Pancreas (tissue), 10 donors: ENCODE results near the gene PLA2G2C. TPM values are rescaled to one million over a fixed set of nuclear protein-coding genes. Genes with fewer than 3 reads are reported as not detected.
A peak's percentile ranks its signal among the peaks of the same experiment; 100 is the strongest.
"Not testable (repeated sequence)": the region's sequence is repeated elsewhere in the genome, so short reads cannot be mapped to it uniquely, and the experiment has no call there.

Source experiments
- ATAC-seq, 4 donors: fragments of 200-7000 bp; cut with Tn5 transposase; one replicate each; pipeline versions ENCODE4 v1.8.0 to v1.9.1; 2020; ENCODE audit warnings: mild to moderate bottlenecking in 4 of 4, moderate library complexity in 4 of 4
- DNase-seq, 6 donors: peaks; one replicate each; pipeline ENCODE4 v3.0.0-alpha.2; 2020
- FAIRE-seq: peaks from 2 replicates; lab custom pipeline; 2012; peaks lifted over from hg19 to GRCh38; lab: Jason Lieb, UNC
- H3K27ac ChIP-seq, 4 donors: fragments of 200-600 bp; sonication (generic); 1 replicate in 3 of 4; 2 replicates in 1 of 4; pipeline versions ENCODE4 v1.5.0 to v1.8.0; 2020
- H3K27me3 ChIP-seq, 4 donors: fragments of 200-600 bp; one replicate each; pipeline ENCODE4 v1.8.0; 2021
- H3K36me3 ChIP-seq, 3 donors: fragments of 200-600 bp; sonication (generic) in 1 of 3; one replicate each; pipeline versions ENCODE4 v1.5.0 to v1.8.0; 2020 to 2021
- H3K4me1 ChIP-seq, 3 donors: fragments of 200-600 bp; one replicate each; pipeline ENCODE4 v1.8.0; 2021
- H3K4me3 ChIP-seq, 4 donors: fragments of 200-600 bp; sonication (generic) in 2 of 4; one replicate each; pipeline versions ENCODE4 v1.5.0 to v1.8.0; 2020 to 2021
- H3K9me3 ChIP-seq, 4 donors: fragments of 200-600 bp; one replicate each; pipeline ENCODE4 v1.8.0; 2021
- WGBS, 2 donors: extraction: QIAGEN DNeasy Blood & Tissue Kit; methylation state at CpG; one replicate each; pipeline ENCODE4 v1.1.7; 2013; 5-methylcytosine and 5-hydroxymethylcytosine counted together
- intact Hi-C, 3 donors: fragments of 100-400 bp; cut with DNase I; formaldehyde crosslinking; loops; one replicate each; pipeline versions ENCODE4 v1.11.1 to v1.14.2; 2022
- polyA plus RNA-seq, 2 donors: library from polyadenylated mRNA; stranded (reverse); fragments of 200-250 nt; gene quantifications; one replicate each; pipeline ENCODE4 v1.2.3, GENCODE V29; 2013
- total RNA-seq, 6 donors: library from RNA; stranded (reverse); fragmentation: NEBNext Ultra II Directional in 4 of 6; extraction: Animal tissue kit (Norgen Biotek cat#: 25700) in 4 of 6; gene quantifications; one replicate each; pipeline versions ENCODE4 v1.2.1 to v1.2.4, GENCODE V29; 2021 to 2023
- TF ChIP-seq, protein P1 (sequence below), 4 donors: fragments of 200-600 bp; sonication (generic) in 3 of 4; IDR thresholded peaks; one replicate each; pipeline versions ENCODE4 v1.5.0 to v1.8.0; 2021; ENCODE audit warnings: antibody characterized with exemption in 4 of 4
- donor health status: healthy with polysubstance abuse.
- donor health status: DM: no; HTN: no; CAD: no; lungs with moderate emphysema.
- donor health status: DM: no; HTN: no; CAD: no.
- donor health status: control.
- donor health status: control.
- donor health status: Bipolar disorder and iron deficiency.
- donor health status: DM: yes; HTN: yes; CAD: no.
- donor health status: DM: no; HTN: no; CAD: no.
- donor health status: DM: no; HTN: no; CAD: no.
- donor health status: DM: yes; HTN: yes; CAD: no.

Gene PLA2G2C, protein sequence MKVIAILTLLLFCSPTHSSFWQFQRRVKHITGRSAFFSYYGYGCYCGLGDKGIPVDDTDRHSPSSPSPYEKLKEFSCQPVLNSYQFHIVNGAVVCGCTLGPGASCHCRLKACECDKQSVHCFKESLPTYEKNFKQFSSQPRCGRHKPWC
- total RNA-seq, result not detected
- not detected for polyA plus RNA-seq

DNA sequence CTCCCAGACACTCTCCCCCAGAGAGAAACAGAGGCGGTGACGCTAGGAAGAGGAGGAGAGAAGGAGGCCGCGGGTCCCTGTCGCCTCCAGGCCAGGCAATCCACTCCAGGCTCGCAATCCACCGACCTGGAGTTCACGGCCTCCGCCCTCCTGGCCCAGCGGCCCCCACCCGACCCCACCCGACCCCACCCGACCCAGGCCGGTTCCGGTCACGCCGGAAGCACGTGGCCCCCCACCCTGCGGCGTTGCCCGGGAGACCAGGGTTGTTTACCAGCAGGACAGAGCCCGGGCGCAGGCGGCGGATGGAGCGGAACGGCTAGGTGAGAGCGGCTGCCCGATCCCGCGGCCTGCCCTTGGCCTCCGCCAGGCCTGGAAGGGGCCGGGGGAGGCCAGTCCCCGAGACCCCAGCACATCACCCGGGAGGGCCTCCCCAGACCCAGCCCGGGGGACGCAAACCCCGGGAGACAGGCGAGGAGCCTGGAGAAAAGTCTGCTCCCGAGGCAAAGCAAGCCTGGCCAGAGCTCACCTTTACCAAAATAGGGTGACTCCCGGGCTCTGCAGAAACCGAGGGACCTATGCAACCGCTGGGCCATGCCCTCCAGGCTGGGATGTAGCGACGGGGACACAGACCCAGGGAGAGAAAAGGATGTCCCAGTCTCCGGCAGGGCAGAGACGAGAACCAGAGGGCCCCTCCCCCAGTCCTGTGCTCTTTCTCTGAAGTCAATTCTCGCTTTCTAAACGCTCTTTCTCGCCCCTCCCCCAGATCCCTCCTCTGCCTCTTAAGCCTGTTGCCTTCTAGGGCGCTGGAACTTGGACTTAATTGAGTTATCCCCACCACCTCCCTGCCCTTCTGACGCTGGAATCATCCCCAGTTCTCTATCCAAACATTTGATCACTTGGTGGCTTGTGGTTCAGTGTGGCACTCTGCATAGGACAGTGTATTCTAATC, at the start of gene PLA2G2C, which contains the start of gene UBXN10:
Gene PLA2G2C, minus strand, starts transcription at position 685 of the 949 bp plus-strand sequence. CDS start 9,155 bp downstream, outside the sequence.
Gene UBXN10, plus strand, starts transcription at position 263 of the 949 bp plus-strand sequence. CDS start 4,466 bp downstream, outside the sequence.
- no peak within 1 kb of the TSS for H3K27ac ChIP-seq
- peaks cover 0 to 3% (median 0%) of the 10 kb centered on the region in 3 donors for H3K4me1 ChIP-seq
- DNase-seq (peak; percentile 36 to 83 (median 54)), FAIRE-seq (no peak), ATAC-seq (peak; percentile 79 to 86 (median 84))
- H3K36me3 ChIP-seq, result no peaks in the 10 kb centered on the region
- intact Hi-C loops, result no loop called here
- H3K27me3 ChIP-seq, result no peaks in the 10 kb centered on the region
- no peaks in the 10 kb centered on the region for H3K9me3 ChIP-seq
- H3K4me3 ChIP-seq, result peak within 1 kb of the TSS; percentile 18 to 43 (median 28)
- TF ChIP-seq, protein P1, sequence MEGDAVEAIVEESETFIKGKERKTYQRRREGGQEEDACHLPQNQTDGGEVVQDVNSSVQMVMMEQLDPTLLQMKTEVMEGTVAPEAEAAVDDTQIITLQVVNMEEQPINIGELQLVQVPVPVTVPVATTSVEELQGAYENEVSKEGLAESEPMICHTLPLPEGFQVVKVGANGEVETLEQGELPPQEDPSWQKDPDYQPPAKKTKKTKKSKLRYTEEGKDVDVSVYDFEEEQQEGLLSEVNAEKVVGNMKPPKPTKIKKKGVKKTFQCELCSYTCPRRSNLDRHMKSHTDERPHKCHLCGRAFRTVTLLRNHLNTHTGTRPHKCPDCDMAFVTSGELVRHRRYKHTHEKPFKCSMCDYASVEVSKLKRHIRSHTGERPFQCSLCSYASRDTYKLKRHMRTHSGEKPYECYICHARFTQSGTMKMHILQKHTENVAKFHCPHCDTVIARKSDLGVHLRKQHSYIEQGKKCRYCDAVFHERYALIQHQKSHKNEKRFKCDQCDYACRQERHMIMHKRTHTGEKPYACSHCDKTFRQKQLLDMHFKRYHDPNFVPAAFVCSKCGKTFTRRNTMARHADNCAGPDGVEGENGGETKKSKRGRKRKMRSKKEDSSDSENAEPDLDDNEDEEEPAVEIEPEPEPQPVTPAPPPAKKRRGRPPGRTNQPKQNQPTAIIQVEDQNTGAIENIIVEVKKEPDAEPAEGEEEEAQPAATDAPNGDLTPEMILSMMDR (IDR thresholded peaks at IDR 0.05), result no peak
- WGBS, 2 donors, result 2 to 4% methylated on average over 43 to 52 of the region's 52 CpGs

DNA sequence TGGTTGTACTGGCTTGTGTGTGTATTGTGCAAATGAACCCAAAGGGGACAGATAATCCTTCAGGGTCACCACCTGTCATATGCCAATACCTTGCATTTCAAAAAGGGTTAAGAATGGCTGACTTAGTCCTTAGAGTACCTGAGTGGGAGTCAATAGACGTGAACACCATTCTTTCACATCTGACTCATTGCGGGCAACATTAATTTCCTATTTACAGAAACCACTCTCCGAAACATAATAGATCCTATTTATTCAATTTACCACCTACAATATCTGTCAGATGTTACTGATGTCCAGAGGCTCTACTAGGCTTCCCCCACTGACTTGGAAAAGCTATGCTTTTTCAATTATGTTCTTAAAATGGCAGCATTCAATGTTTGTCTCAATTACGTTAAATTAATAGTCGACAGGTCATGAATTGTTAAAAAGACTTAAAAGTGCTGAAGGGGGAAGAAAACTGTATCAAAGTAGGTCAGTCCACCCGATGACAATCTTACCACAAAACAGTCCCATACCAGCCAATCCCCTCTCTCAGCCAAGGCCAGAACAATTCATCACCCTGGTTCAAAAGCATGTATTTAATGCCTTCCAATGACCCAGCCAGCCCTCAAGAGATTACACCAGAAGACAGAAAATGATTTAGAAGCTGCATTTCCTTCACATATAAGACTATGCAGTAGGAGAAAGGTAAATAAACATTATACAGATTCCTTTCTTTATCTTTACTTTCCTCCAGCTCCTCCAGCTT, 48.6 kb upstream of the PLA2G2C start:
- Histone ChIP-seq H3K4me1 (no peaks in the 10 kb centered on the region), H3K4me3 (no peak overlapping the region), H3K27me3 (peaks cover 0 to 6% (median 1%) of the 10 kb centered on the region in 4 donors), H3K36me3 (no peaks in the 10 kb centered on the region), H3K27ac (no peak overlapping the region), H3K9me3 (no peaks in the 10 kb centered on the region)
- no peak for DNase-seq
- intact Hi-C loops, result no loop called here
- ATAC-seq, result no peak
- 57 to 69% methylated on average over 6 of the region's 6 CpGs for WGBS, 2 donors
- FAIRE-seq, result no peak
- TF ChIP-seq, protein P1 (IDR thresholded peaks at IDR 0.05), result no peak

DNA sequence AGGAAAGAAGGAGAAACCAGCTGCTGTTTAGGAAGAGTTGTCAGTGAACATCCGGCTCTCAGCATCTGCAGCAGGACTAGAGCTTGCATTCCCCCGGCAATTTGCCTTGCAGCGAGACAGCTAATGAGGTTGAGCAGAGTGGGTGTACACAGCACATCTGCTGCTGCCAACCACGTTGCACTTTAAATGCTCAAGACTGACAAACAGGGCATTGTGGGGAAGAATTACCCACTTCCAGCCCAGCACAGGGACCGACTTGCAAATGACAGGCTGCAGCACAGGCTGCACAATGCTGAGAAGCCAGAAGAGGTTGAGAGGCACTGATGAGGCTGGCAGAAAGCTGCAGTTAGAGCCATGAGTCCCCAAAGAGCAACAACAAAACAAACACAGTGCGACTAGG, 47.5 kb upstream of the PLA2G2C start:
- no peaks in the 10 kb centered on the region for H3K36me3 ChIP-seq
- no peak for DNase-seq
- H3K4me1 ChIP-seq, result no peaks in the 10 kb centered on the region
- no peak overlapping the region for H3K4me3 ChIP-seq
- H3K9me3 ChIP-seq, result no peaks in the 10 kb centered on the region
- FAIRE-seq, result no peak
- peaks cover 0 to 6% (median 1%) of the 10 kb centered on the region in 4 donors for H3K27me3 ChIP-seq
- TF ChIP-seq, protein P1 (IDR thresholded peaks at IDR 0.05), result no peak
- 19 to 23% methylated on average over 6 of the region's 6 CpGs for WGBS, 2 donors
- no peak overlapping the region for H3K27ac ChIP-seq
- intact Hi-C loops, result no loop called here
- peak in 2 of 4 donors; percentile 14 to 52 for ATAC-seq

DNA sequence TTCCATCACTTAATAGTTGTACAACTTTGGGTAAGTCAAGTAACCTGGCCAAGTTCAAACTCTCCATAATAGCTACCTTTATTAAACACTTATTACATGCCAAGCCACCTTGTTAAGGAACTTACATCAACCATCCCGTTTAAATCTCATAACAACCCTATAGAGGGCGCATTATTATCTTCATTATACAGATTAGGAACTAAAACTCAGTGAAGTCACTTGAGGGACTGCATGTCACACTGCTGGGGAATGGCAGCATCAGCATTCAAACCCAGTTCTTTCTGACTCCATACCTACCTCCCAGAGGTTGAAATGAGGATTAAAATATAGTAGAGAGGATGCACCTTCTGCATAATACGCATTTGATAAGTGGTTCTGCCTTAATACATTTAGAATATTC, 47.1 kb upstream of the PLA2G2C start:
- ATAC-seq (peak in 3 of 4 donors; percentile 52 to 63 (median 53)), FAIRE-seq (no peak), DNase-seq (no peak)
- Histone ChIP-seq H3K9me3 (no peaks in the 10 kb centered on the region), H3K27me3 (peaks cover 0 to 6% (median 1%) of the 10 kb centered on the region in 4 donors), H3K36me3 (no peaks in the 10 kb centered on the region), H3K4me3 (no peak overlapping the region), H3K27ac (no peak overlapping the region), H3K4me1 (no peaks in the 10 kb centered on the region)
- intact Hi-C loops, result no loop called here
- TF ChIP-seq, protein P1 (IDR thresholded peaks at IDR 0.05), result no peak
- 22 to 32% methylated on average over 3 of the region's 3 CpGs for WGBS, 2 donors

DNA sequence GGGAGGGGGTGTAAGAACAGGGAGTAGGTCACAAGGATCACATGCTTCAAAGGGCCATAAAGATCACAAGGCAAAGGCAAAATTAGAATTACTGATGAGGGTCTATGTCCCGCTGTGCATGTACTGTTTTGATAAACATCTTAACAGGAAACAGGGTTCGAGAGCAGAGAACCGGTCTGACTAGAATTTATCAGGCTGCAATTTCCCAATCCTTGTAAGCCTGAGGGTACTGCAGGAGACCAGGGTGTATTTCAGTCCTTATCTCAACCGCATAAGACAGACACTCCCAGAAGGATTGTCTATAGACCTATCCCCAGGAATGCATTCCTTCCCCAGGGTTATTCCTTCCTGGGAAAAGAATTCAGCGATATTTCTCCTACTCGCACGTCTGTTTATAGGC, 46.2 kb upstream of the PLA2G2C start:
- H3K27me3 ChIP-seq, FAIRE-seq, ATAC-seq, intact Hi-C loops, H3K27ac ChIP-seq, H3K9me3 ChIP-seq, H3K4me1 ChIP-seq, DNase-seq, H3K36me3 ChIP-seq, H3K4me3 ChIP-seq: not testable (repeated sequence)
- WGBS, 2 donors, result 14 to 17% methylated on average over 7 of the region's 7 CpGs
